NCI-H2227 (cell line): ENCODE results near the gene UCN3.
"Not testable (repeated sequence)": the region's sequence is repeated elsewhere in the genome, so short reads cannot be mapped to it uniquely, and the experiment has no call there.

ENCODE experiments used
- DNase-seq: peaks from one replicate; lab custom pipeline; 2025; ENCODE audit not compliant: unreplicated experiment; lab: John Stamatoyannopoulos, UW

Gene UCN3

DNA sequence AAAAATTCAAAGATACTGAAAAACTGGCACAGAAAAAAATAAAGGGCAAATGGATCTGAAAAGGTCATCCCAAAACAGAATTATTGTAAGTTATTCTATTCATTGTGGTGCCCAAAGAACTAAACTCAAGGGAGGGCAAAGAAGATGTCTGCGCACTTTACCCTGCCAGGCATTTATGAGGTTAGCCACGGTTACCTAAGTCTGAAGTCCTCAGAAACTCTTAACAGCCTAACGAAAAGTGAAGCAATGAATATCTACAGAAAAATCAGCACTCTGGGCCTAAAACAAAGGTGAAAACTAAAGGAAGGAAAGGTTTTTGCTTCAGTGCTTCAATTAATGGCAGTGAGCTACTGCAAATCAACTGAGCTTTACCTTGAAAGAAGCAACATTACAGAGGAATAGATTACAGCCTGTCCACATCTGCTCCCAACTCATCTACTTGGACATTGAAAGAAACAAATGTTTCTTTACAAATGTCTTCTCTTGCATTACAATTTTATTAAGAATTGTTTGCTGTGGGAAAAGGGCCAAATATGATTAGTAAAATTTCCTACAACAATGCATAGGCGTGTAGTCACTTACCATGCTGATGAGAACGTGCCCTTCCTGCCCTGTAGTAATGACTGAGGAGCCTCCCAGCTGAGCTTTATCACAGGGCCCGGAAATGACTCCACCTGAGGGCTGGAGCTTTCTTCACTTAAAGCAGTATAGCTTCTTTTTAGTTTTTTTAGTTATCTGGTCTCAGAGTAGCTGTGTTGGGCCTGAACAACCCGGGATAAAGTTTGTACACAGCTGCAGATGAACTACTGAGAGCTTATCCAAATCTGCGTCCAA lies 39.7 kb downstream of the UCN3 start, which contains the start of gene TUBAL3:
TSS of gene TUBAL3 (minus strand) at position 621 of the 834 bp plus-strand sequence. CDS start at position 585, 36 bp downstream.
- DNase-seq, result no peak

DNA sequence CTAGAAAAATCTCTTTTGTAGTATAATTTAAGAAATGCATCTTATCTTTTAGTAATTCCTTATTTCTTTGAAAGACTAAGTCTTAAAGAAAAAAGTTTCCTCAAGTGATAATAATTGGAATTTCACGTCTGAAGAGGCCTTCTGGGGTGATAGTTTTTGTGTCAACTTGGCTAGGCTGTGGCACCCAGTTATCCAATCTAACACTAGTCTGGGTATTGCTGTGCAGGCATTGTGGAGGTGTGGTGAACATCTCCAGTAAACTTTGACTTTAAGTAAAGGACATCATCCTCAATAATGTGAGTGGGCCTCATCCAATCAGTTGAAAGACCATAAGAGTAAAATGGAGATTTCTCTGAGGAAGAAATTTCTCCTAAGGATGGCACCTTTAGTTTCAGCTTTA lies 42.2 kb downstream of the UCN3 start:
- DNase-seq, result no peak

DNA sequence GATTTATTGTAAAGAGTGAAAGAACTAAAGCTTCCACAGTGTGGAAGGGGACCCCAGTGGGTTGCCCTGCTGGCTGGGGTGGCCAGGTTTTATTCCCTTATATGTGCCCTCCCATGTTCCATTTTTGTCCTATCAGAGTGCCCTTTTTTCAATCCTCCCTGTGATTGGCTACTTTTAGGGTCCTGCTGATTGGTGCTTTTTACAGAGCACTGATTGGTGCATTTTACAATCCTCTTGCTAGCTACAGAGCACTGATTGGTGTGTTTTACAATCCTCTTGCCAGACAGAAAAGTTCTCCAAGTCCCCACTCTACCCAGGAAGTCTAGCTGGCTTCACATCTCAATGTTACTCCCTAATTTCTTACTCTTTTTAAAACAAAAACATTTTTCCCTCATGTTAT lies 46.0 kb downstream of the UCN3 start:
- DNase-seq, result not testable (repeated sequence)

DNA sequence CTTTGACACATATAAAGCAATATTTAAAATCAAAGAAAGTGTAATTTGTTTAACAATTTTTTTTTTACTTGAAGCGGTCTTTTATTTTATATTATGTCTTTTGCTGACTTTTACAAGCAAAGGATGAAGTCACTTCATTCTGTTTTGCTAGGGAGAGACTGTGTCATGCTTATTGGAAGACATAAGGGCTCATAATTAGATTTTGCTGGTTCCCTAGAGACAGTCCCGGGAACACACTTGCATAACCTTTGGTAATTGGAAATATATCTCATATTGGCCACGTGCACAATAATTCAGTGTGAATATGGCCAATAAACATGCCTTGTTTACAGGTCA lies 47.1 kb downstream of the UCN3 start:
- DNase-seq, result no peak

DNA sequence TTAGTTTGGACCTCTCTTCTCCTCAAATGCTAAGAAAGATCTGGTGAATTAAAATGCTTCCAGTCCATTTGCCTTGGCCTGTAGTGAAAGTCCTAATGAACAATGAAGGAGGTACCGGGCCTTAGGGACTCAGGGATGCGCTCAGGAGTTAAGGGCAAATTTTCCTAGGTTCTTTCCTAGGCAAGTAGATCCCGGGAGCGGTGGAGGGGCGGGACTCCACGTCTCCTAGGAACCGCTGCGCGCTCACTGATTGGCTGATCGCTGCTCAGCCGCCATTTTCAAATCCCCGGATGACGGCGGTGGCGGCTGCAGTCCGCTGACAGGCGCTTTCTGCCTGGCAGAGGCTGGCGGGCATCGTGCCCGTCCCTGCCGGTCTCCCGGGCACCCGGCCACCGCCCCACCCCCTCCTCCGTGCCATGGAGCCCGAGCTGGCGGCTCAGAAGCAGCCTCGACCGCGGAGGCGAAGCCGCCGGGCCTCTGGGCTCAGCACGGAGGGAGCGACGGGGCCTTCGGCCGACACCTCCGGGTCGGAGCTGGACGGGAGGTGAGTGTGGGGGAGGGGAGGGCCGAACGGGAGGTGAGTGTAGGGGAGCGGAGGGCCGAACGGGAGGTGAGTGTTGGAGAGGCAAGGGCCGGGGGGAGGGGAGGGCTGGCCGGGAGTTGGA lies 47.6 kb downstream of the UCN3 start, which contains the start of gene NET1:
TSS of gene NET1 (plus strand) at position 281 of the 665 bp plus-strand sequence. CDS start at position 417, 136 bp downstream.
- peak; percentile 91 for DNase-seq

DNA sequence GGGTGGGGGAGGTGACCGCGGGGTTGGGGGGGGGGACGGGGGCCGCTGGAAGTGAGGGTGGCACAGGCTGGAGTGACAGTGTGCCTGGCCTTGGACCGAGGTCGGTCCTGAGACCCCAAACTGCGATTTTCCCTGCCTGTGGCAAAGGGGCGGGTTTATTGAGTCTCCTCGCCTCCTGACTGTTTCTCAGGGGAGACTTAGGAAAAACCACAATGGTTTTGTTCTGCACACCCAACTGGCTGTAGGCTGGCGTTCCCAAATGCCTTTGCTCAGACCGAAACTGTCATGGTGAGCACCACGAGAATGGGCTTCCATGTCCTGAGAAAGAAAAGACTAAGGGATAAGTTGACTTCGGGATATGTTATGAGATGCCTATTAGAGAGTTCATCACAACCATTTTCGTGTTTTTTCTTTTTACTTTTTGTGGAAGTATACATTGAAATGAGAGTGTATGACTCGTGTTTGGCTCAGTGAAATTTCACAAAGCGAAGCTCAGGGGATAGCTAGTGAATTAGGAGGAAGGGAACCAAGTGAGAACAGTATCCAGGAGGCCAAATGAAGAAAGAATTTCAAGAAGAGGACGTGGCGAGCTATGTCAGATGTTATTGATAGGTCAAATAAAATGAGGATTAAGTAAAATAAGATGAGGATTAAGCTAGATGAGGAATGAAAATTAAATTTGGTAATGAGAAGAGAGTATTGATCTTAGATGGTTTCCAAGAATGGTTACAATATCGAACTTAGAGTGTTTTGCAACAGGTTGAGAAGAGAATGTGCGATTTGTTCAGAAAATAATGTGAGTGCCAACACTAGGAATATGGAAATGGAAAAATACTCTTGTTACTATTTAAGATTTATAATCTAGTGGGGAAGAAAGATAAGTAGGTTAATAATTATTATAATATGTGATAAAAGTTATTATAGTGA lies 48.5 kb downstream of the UCN3 start:
- DNase-seq, result peak; percentile 8

DNA sequence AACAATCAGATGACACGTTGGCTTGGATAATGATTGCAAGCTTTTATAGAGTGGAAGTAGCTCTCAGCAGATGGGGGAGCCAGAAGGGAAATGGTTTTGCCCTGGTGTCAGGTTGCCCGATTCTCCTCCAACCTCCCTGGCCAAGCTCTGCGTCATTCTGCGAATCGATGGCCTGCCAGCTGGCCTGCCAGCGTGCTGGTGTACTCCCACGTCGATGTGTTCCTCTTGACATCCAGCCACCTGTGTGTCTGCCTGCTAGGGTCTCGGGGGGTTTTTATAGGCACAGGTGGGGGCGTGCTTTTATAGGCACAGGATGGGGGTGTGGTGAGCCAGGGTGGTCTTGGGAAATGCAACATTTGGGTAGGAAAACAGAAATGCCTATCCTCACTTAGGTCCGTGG lies 52.2 kb downstream of the UCN3 start:
- DNase-seq, result no peak

DNA sequence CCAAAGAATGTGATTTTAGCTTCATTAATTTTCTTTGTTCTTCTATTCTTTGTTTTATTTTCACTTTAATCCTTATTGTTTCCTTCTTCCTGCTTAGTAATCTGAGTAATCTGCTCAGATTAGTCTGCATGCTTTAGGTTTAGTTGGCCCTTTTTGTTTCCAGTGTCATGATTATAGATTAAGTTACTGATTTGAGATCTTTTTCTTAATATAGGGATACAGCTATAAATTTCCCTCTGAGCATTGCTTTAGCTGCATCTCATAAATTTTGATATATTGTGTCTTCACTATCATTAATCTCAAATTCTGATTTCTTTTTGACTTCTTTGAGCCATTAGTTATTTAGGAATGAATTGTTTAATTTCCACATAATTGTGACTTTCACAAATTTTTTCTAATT lies 53.8 kb downstream of the UCN3 start:
- no peak for DNase-seq

DNA sequence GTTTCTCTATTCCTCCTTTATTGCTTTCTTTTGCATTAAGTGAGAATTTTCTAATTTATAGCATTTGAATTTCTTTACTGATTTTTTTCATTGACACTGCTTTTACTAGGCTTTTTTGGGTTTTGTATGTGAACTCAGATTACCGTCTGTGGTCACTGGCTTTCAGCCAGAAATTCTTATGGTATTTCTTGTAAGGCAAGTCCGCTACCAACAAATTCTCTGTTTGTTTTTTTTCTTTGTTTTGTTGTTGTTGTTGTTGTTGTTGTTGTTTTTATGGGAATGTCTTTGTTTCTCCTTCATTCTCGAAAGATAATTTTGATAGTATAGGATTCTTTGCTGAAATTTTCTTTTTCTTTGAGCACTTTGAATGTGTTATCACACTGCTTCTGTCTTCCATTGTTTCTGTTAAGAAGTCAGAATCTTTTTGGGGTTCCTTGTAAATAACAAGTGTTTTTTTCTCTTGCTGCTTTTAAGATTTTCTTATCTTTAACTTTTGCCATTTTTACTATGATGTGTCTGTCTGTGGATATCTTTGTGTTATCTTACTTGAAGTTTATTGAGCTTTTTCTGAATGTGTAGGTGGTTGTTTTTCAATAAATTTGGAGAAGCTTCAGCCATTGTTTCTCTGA lies 54.8 kb downstream of the UCN3 start:
- DNase-seq, result no peak

DNA sequence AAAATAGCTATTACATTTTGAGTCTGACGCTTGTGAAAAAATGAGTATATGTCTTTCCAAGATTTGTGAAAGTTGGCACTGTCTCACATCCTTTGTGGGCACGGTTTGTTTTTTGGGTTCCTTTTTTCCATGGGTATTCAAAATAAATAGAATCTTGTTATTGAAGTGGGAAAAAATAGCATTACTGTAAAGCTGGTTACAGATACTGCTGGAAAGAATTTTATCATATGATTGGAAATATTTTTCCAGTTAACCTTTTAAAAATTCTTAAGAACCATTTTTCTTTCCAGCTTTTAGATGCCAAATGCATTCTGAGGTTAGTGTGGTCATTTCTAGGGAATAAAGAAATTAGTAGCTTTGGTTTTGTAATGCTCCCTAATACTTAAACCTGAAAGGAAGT lies 59.0 kb downstream of the UCN3 start:
- DNase-seq, result no peak
